Activated CD8-positive, alpha-beta memory T cell treated with anti-CD3 and anti-CD28 coated beads for 36 hours (primary cell): Measurements from ENCODE around the gene RPL4. TPM values are rescaled to one million over a fixed set of nuclear protein-coding genes. Genes with fewer than 3 reads are reported as not detected.

Source experiments
- CTCF ChIA-PET: fragments of 350-600 bp; sonication (Branson Sonifier 250); formaldehyde crosslinking; loops from one replicate; lab custom pipeline; 2021; ENCODE audit warnings: antibody characterized with exemption; lab: Charles Lee
- POLR2A ChIA-PET: fragments of 350-600 bp; sonication (Branson Sonifier 250); formaldehyde crosslinking; loops from one replicate; lab custom pipeline; 2021; ENCODE audit warnings: antibody characterized with exemption; lab: Charles Lee
- total RNA-seq, 2 experiments: library from RNA; stranded (reverse); gene quantifications; one replicate each; pipeline ENCODE4 v1.2.3, GENCODE V29; 2021

Gene RPL4
- total RNA-seq, 2 experiments from 2014 or later = 4,526 to 4,577 TPM

GRCh38 chr15:66497502-66498455 is 6.9 kb downstream of the RPL4 start, which contains the start of gene SNAPC5:
Gene SNAPC5 (minus strand): TSS chr15:66497762. CDS start chr15:66497731, 31 bp downstream.
- POLR2A ChIA-PET = interaction anchor here (1.5 to 4.1 kb wide), 4 partner anchors 18 to 142 kb away, joined by 5 to 31 read pairs (median 14); partner anchors contain the start of genes MAP2K1 and TIPIN
- CTCF ChIA-PET = interaction anchor here (0.7 to 2.5 kb wide), 13 partner anchors 9 to 200 kb away, joined by 3 to 20 read pairs (median 5); partner anchors contain the start of genes MAP2K1 and TIPIN

DNA sequence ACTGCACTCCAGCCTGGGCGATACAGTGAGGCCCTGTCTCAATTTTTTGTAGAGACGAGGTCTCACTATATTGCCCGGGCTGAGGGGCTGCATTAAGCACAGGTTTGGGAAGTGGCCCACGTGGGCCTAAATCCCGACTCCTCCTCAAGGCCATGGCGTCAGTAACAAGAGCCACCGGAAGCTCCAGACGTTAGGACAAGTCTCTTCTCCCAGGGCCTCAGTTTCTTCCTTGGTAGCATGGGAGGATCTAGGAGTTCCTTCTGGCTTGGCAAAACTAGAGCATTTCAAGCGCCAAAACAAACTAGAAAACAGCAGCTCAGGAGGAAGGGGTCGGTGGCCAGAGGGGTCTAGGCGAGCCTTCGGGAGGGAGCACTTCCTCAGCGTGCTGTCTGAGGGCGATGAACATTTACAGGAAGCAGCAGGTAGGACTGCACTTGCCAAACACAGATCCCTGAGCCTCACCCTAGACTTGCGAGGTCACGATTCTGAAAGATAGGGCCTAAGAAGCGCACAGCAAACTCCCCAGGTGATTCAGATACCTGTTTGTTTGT is 7.6 kb downstream of the RPL4 start:
- CTCF ChIA-PET = interaction anchor here (0.9 to 2.5 kb wide), 9 partner anchors 10 to 175 kb away, joined by 3 to 20 read pairs (median 6); partner anchors contain the start of genes MAP2K1 and TIPIN
- POLR2A ChIA-PET = interaction anchor here (0.6 to 4.1 kb wide), 7 partner anchors 8 to 141 kb away, joined by 3 to 31 read pairs (median 5); partner anchors contain the start of genes MAP2K1, RPL4, TIPIN and ZWILCH

DNA sequence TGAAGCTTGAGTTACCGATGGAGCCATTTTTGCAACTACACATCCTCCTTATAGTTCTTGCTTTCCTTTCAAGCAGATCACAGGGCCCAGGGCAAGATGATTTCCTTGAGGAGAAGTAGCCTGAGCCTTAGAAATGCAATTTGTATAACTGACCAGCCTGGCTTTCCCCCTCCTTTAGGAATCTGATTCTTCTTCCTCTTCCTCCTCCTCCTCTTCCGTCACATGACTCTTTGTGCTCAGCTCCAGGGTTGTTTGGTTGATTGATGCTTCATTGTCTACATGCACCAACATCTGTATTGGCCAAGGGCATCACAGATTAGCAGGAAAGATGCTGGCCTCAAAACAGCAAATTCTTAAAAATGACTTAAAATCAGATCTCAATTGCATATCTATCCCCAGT is 10.4 kb downstream of the RPL4 start:
- POLR2A ChIA-PET = no interaction called here

DNA sequence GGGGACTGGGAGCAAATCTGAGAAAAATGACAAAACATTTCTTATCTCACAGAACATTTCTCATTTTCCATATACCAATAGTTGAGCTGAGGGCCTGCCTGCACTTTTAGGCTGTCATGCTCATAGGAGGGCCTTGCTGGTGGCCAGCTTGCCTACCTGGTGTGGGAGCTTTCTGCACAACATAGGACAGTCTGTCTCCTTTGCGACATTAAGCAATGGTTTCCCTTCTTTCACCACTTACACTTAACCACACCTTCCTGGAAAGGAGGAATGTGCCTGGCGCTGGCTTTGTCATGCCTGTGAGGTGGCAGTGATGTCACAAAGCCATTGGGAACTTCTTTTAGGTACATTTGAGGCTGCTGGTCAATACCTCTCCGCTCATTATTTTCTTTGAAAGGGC is 12.8 kb downstream of the RPL4 start:
- ChIA-PET CTCF (interaction anchor here (0.7 kb wide), 1 partner anchor 19 kb away, joined by 3 read pairs; no protein-coding TSS in a partner anchor), POLR2A (no interaction called here)

More for the DNA sequence above, 10.4 kb downstream of the RPL4 start:
- CTCF ChIA-PET = interaction anchor here (0.6 kb wide), 1 partner anchor 359 kb away, joined by 5 read pairs; no protein-coding TSS in a partner anchor

DNA sequence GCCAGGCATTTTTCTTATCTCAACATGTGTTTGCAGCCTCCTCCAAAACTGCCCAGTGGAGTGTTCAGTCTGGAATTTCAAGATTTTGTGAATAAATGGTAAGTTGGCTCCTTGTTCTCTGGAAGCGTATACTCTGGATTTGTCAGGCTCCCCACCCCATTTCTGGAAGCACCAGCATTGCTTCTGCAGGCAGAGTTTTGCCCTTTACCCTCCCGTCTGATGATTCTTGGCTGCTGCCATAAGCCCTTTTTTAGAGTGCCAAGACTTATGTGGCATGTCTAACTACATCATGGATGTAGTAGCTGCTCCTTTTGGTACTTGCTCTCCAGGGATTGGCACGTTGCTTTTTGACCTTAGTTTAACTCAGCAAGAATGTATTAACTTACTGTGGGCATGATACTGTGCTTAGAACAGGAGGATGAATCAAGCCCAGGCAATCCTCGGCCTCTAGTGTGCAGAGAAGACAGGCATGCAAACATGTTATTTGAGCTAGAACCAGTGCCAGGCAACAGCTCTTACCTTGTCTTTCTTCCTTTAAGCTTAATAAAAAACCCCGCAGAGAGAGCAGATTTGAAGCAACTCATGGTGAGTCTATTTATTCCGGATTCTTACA is 15.4 kb downstream of the RPL4 start:
- CTCF ChIA-PET = no interaction called here
- POLR2A ChIA-PET = interaction anchor here (0.6 kb wide), 1 partner anchor 132 kb away, joined by 4 read pairs; no protein-coding TSS in a partner anchor

DNA sequence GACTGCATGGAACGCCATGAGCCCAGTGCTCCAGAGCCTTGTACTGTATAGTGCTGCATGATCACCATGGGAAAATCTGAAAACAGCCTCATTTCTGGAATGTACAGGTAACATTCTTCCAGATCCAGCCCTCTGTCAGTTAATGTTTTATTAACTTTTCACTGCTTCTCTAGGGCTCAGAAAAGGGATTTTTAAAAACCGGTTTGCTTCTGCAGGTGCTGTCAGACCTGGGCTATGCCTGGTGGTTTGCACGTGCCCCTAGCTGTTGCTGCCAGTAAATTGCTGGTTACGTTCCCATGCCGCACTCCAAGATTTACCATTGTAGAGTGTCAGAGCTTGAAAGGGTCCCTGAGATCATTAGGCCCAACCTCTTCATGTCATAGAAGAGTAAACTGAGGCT is 16.1 kb downstream of the RPL4 start:
- POLR2A ChIA-PET = no interaction called here

DNA sequence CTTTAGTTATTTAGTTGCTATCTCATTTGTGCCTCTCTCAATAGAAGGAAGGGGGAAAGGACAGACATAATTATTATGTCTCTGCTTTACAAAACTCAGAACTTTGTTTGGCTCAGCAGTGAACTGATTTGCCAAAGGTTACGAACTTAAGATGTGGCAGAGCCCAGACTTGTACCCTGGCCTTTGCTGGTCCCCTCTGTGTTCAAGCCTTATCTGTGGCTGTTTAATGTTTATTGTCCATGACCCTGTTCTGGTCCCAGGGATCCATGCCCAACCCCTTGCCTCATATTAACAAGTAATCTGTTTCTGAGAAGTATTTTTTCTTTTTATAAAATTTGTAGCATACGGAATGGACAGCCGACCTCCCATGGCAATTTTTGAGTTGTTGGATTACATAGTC is 17.8 kb downstream of the RPL4 start:
- CTCF ChIA-PET = no interaction called here
- POLR2A ChIA-PET = no interaction called here

More for the DNA sequence above, 16.1 kb downstream of the RPL4 start:
- CTCF ChIA-PET = no interaction called here

DNA sequence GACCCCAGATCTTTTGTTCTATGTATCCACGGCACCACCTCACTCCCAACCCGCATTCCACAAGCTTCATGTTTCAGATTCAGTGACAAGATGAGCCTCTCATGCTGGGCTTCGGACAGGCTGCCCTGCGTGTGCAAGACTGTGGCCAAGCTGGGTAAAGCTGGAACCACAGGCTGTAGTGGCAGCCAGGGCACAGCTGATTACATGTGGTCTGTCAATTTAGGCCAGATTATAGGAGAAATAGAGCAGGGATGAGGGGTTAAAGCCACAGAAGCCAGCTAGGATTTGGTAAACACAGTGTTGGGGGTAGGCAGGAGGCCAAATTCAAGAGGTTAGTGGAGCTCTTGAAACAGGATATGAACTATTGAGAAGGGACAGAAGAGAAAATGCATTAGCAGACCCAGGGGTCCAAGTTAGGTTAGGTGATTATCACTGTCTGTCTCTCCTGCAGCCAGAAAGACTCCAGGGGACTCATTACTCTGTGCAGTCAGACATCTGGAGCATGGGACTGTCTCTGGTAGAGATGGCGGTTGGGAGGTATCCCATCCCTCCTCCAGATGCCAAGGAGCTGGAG is 20.0 kb downstream of the RPL4 start:
- ChIA-PET CTCF (interaction anchor here (0.8 kb wide), 1 partner anchor 9 kb away, joined by 3 read pairs; no protein-coding TSS in a partner anchor), POLR2A (interaction anchor here (0.6 kb wide), 1 partner anchor 94 kb away, joined by 3 read pairs; no protein-coding TSS in a partner anchor)

DNA sequence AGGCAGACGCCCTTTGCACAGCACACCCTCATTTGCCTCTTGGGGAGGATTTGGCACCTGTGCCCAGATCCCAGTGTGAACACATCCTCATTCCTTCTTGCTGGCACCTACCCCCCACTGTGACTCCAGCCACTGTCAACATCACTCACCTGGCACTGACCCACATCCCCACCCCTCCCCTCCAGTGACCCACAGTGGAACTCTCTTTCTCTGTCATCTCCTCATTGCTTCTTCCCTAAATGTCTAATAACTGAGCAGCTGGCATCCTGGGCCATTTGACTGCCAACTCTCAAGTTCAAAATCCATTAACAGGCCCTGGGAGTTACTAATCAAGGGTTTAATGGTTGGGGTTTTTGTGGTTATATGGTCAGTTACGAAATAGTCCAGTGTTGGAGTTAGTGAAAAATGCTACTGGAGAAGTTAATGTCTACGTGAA is 21.5 kb downstream of the RPL4 start:
- ChIA-PET CTCF (no interaction called here), POLR2A (no interaction called here)

DNA sequence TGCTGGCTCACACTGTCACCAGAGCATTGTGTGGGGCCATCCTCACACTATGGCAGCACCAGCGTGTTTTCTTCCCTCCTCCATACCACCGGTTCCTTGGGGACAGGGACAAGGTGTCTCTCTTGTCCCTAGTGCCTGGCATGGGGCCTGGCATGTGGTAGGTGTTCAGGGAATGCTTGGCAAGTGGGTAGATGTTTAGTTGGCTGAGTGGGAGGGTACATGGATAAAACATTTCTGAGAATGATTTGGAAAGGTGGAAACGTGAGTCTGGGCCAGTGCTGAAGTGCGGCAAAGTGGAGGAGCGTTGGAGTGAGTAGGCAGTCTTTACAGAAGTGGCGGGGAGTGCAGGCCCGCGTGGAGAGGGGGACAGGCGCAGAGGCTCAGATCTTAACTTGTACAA is 22.1 kb downstream of the RPL4 start:
- ChIA-PET CTCF (no interaction called here), POLR2A (no interaction called here)

- CTCF ChIA-PET = no interaction called here
- POLR2A ChIA-PET = interaction anchor here (1.0 kb wide), 1 partner anchor 9 kb away, joined by 4 read pairs; no protein-coding TSS in a partner anchor
These were observed 23.4 kb downstream of the RPL4 start for GRCh38 chr15:66481107-66481856.

DNA sequence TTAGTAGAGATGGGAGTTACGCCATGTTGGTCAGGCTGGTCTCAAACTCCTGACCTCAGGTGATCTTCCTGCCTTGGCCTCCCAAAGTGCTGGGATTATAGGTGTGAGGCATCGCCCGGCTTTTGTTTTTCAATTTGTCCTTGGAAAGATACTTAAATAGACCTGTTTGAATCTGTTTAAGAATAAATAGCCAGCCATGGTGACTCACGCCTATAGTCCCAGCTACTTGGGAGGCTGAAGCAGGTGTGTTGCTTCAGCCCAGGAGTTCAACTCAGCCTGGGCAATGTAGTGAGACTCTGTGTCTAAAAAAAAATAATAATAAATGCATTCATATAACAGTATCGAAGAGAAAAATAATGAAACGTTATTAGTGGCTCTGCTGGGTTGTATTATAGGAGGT is 24.4 kb downstream of the RPL4 start:
- ChIA-PET CTCF (no interaction called here), POLR2A (no interaction called here)

DNA sequence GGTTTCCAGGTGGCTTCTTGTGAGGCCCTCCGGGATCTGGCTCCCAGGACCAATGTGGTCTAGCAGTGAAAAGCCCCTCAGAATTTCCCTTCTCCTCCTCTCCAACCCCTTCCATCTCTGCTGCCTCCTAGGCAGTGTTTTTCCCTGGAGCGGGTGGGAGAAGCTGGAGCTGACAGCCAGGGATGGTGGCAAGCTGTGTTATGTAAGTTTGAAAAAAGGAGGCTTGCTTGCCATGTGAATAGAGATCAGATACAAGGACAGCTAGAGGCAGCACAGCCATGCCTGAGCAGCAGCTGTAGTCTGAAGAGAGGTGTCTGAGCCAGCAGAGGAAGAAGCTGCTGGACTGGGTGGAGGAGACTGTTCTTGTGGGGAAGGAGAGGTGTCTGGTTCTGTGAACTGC is 27.6 kb downstream of the RPL4 start:
- POLR2A ChIA-PET = no interaction called here
- CTCF ChIA-PET = no interaction called here

- CTCF ChIA-PET = no interaction called here
- POLR2A ChIA-PET = no interaction called here
These were observed 28.1 kb downstream of the RPL4 start for GRCh38 chr15:66476535-66476934.

- ChIA-PET CTCF (interaction anchor here (1.1 kb wide), 1 partner anchor 9 kb away, joined by 3 read pairs; no protein-coding TSS in a partner anchor), POLR2A (no interaction called here)
These were observed 29.7 kb downstream of the RPL4 start for GRCh38 chr15:66474963-66475362.

- ChIA-PET CTCF (interaction anchor here (0.6 kb wide), 1 partner anchor 16 kb away, joined by 3 read pairs; no protein-coding TSS in a partner anchor), POLR2A (no interaction called here)
These were observed 30.5 kb downstream of the RPL4 start for GRCh38 chr15:66474135-66474534.

DNA sequence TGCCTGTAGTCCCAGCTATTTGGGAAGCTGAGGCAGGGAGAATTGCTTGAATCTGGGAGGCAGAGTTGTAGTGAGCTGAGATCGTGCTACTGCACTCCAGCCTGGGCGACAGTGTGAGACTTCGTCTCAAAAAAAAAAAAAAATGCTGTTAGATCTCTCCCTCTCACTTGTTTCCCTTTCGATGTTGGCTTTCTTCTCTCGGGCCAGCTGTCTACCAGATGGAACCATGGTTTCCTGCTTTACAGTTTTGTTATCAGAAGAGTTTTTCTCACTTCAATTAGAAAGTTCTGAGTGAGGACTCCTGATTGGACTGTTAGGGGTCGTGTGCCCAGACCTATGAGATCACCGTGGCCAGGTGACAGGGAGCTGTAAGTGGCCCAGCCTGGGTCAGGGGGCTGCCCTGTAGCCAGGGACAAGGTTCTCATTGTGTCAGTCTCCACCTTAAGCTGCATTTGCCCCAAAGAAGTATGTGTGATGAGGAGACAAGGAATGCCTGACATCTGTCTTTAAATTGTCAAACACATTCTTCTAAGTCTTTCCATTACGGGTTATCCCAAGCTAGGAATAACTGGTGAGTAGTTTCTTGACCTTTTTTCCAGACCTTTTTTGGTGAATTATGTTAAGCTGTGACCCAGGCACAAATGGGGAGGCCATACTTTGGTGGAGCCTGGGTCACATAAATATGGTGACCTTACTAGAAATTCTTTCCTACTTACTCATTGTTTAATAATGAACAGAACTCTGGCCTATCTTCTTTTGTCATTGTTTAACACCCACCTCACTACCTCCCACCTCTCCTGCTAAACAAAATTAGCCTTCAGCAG is 32.3 kb downstream of the RPL4 start:
- ChIA-PET POLR2A (interaction anchor here (0.6 to 1.8 kb wide), 5 partner anchors 9 to 85 kb away, joined by 3 to 6 read pairs (median 4); partner anchors contain the start of genes MAP2K1 and SNAPC5), CTCF (interaction anchor here (1.3 to 1.6 kb wide), 3 partner anchors 17 to 26 kb away, joined by 3 to 7 read pairs (median 3); no protein-coding TSS in a partner anchor)
